ENCODE data around the gene ULK4. TPM values are rescaled to one million over a fixed set of nuclear protein-coding genes. Genes with fewer than 3 reads are reported as not detected.

ULK4 gene
- total and polyA plus RNA-seq, 2 of the 8 experiments (the other 6 are each of a cell fraction or from before 2014, with no cell fraction given) = 3.0 to 10.8 TPM

DNA sequence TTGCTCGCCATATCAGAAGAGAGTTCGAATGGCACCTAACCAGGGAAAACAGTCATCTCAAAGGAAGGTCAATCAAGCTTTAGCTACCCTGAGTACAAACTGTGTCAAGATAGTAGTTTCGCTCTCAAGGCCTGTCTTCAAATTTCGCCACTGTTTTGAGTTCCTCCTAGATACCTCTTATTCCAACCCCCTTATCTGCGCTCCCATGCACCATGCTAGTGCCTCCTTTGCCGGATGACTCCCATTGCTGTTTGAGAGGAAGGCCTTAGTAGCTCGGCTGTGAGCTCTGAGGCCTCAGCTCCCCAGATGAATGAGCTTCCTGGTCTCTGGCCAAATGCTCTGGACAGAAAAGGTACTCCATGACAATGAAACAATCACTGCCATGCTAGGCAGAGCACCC is 256.0 kb downstream of the ULK4 start (continued):
- TF ChIP-seq, protein P1, sequence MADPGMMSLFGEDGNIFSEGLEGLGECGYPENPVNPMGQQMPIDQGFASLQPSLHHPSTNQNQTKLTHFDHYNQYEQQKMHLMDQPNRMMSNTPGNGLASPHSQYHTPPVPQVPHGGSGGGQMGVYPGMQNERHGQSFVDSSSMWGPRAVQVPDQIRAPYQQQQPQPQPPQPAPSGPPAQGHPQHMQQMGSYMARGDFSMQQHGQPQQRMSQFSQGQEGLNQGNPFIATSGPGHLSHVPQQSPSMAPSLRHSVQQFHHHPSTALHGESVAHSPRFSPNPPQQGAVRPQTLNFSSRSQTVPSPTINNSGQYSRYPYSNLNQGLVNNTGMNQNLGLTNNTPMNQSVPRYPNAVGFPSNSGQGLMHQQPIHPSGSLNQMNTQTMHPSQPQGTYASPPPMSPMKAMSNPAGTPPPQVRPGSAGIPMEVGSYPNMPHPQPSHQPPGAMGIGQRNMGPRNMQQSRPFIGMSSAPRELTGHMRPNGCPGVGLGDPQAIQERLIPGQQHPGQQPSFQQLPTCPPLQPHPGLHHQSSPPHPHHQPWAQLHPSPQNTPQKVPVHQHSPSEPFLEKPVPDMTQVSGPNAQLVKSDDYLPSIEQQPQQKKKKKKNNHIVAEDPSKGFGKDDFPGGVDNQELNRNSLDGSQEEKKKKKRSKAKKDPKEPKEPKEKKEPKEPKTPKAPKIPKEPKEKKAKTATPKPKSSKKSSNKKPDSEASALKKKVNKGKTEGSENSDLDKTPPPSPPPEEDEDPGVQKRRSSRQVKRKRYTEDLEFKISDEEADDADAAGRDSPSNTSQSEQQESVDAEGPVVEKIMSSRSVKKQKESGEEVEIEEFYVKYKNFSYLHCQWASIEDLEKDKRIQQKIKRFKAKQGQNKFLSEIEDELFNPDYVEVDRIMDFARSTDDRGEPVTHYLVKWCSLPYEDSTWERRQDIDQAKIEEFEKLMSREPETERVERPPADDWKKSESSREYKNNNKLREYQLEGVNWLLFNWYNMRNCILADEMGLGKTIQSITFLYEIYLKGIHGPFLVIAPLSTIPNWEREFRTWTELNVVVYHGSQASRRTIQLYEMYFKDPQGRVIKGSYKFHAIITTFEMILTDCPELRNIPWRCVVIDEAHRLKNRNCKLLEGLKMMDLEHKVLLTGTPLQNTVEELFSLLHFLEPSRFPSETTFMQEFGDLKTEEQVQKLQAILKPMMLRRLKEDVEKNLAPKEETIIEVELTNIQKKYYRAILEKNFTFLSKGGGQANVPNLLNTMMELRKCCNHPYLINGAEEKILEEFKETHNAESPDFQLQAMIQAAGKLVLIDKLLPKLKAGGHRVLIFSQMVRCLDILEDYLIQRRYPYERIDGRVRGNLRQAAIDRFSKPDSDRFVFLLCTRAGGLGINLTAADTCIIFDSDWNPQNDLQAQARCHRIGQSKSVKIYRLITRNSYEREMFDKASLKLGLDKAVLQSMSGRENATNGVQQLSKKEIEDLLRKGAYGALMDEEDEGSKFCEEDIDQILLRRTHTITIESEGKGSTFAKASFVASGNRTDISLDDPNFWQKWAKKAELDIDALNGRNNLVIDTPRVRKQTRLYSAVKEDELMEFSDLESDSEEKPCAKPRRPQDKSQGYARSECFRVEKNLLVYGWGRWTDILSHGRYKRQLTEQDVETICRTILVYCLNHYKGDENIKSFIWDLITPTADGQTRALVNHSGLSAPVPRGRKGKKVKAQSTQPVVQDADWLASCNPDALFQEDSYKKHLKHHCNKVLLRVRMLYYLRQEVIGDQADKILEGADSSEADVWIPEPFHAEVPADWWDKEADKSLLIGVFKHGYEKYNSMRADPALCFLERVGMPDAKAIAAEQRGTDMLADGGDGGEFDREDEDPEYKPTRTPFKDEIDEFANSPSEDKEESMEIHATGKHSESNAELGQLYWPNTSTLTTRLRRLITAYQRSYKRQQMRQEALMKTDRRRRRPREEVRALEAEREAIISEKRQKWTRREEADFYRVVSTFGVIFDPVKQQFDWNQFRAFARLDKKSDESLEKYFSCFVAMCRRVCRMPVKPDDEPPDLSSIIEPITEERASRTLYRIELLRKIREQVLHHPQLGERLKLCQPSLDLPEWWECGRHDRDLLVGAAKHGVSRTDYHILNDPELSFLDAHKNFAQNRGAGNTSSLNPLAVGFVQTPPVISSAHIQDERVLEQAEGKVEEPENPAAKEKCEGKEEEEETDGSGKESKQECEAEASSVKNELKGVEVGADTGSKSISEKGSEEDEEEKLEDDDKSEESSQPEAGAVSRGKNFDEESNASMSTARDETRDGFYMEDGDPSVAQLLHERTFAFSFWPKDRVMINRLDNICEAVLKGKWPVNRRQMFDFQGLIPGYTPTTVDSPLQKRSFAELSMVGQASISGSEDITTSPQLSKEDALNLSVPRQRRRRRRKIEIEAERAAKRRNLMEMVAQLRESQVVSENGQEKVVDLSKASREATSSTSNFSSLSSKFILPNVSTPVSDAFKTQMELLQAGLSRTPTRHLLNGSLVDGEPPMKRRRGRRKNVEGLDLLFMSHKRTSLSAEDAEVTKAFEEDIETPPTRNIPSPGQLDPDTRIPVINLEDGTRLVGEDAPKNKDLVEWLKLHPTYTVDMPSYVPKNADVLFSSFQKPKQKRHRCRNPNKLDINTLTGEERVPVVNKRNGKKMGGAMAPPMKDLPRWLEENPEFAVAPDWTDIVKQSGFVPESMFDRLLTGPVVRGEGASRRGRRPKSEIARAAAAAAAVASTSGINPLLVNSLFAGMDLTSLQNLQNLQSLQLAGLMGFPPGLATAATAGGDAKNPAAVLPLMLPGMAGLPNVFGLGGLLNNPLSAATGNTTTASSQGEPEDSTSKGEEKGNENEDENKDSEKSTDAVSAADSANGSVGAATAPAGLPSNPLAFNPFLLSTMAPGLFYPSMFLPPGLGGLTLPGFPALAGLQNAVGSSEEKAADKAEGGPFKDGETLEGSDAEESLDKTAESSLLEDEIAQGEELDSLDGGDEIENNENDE (IDR thresholded peaks at IDR 0.05; ENCODE audit: insufficient replicate concordance, low read length) = no peak
- TF ChIP-seq ZNF274 (IDR thresholded peaks at IDR 0.05; ENCODE audit: borderline replicate concordance, extremely low read depth, low read length) (no peak), EZH2 (IDR thresholded peaks at IDR 0.05; ENCODE audit: low read depth, low read length, severe bottlenecking) (no peak), CHD1 (IDR thresholded peaks at IDR 0.05; ENCODE audit: low read depth, low read length) (no peak), EGR1 (IDR thresholded peaks at IDR 0.05; ENCODE audit: borderline replicate concordance, low read depth, low read length) (no peak), SP2 (IDR thresholded peaks at IDR 0.05; ENCODE audit: low read length) (no peak), CBX8 (IDR thresholded peaks at IDR 0.05; ENCODE audit: borderline replicate concordance, low read depth, low read length) (no peak)
- TF ChIP-seq, protein P2, sequence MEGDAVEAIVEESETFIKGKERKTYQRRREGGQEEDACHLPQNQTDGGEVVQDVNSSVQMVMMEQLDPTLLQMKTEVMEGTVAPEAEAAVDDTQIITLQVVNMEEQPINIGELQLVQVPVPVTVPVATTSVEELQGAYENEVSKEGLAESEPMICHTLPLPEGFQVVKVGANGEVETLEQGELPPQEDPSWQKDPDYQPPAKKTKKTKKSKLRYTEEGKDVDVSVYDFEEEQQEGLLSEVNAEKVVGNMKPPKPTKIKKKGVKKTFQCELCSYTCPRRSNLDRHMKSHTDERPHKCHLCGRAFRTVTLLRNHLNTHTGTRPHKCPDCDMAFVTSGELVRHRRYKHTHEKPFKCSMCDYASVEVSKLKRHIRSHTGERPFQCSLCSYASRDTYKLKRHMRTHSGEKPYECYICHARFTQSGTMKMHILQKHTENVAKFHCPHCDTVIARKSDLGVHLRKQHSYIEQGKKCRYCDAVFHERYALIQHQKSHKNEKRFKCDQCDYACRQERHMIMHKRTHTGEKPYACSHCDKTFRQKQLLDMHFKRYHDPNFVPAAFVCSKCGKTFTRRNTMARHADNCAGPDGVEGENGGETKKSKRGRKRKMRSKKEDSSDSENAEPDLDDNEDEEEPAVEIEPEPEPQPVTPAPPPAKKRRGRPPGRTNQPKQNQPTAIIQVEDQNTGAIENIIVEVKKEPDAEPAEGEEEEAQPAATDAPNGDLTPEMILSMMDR (IDR thresholded peaks at IDR 0.05; ENCODE audit: control extremely low read depth in 1 of 3, insufficient read depth in 1 of 3, low read depth in 1 of 3, low read length in 3 of 3) = no peak

All from H1 (cell line).